ENCODE measurements around the gene PCAT7. TPM values are rescaled to one million over a fixed set of nuclear protein-coding genes. Genes with fewer than 3 reads are reported as not detected.

Gene PCAT7
- total and polyA plus RNA-seq, 3 donors from 2014 or later = 4.3 to 9.2 (median 5.4) TPM

DNA sequence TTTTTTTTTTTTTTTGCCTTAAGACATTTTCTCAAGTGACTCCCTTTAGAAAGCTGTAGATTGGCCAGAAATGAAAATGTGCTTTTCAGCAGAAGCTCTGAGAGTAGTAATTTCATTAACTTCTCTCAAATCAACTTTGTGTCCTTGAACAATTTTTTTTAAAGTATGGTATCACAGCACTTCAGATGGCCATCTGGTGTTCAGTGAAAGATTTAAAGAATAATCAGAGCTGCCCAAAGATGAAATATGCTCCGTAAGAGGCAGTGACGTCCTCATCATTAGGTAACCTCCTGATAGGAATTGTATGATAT is 43.0 kb upstream of the PCAT7 start:
- Histone ChIP-seq H3K4me1 (no peaks in the 10 kb centered on the region), H3K27me3 (no peaks in the 10 kb centered on the region), H3K36me3 (ENCODE audit: low read depth, missing control alignments) (no peaks in the 10 kb centered on the region), H3K4me3 (no peak overlapping the region), H3K27ac (no peak overlapping the region), H3K9me3 (no peaks in the 10 kb centered on the region)
- TF ChIP-seq POLR2A (IDR thresholded peaks at IDR 0.05) = no peak
- TF ChIP-seq CTCF (IDR thresholded peaks at IDR 0.05) = no peak
- WGBS, 2 donors = 62 to 64% methylated on average over 2 of the region's 2 CpGs
- no peak for DNase-seq
- intact Hi-C loops (cut with DNase I; ENCODE audit: low total_unique reads) = no loop called here

DNA sequence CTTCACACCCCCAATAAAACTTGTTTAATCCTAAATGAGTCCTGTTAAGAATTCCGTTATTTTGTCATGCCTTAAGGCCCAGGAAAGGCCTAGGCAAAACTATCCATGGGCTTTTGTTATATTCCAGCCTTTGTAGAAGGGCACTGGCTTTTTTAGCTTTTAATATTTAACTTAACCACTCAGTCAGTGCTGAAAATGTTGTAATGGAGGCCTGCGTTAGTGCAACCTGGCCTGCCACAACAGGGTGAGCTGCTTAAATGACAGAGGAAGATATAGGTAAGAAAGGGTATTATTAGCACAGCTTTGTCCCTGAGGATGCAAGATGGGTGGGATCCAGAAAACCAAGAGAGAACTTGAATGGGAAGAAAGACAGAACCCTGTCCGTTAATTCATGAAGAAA is 40.2 kb upstream of the PCAT7 start:
- no peak for TF ChIP-seq POLR2A (IDR thresholded peaks at IDR 0.05)
- TF ChIP-seq CTCF (IDR thresholded peaks at IDR 0.05) = no peak
- Histone ChIP-seq H3K4me1 (no peaks in the 10 kb centered on the region), H3K9me3 (no peaks in the 10 kb centered on the region), H3K27ac (no peak overlapping the region), H3K4me3 (no peak overlapping the region), H3K27me3 (no peaks in the 10 kb centered on the region), H3K36me3 (ENCODE audit: low read depth, missing control alignments) (no peaks in the 10 kb centered on the region)
- DNase-seq = no peak
- intact Hi-C loops (cut with DNase I; ENCODE audit: low total_unique reads) = no loop called here
- WGBS, 2 donors = 89 to 93% methylated on average over 3 of the region's 3 CpGs

- no peak overlapping the region for H3K27ac ChIP-seq
- no peaks in the 10 kb centered on the region for H3K36me3 ChIP-seq (ENCODE audit: low read depth, missing control alignments)
- intact Hi-C loops (cut with DNase I; ENCODE audit: low total_unique reads) = no loop called here
- TF ChIP-seq POLR2A (IDR thresholded peaks at IDR 0.05) = no peak
- TF ChIP-seq CTCF (IDR thresholded peaks at IDR 0.05) = no peak
- no peak for DNase-seq
- no peaks in the 10 kb centered on the region for H3K4me1 ChIP-seq
- 91 to 92% methylated on average over 4 of the region's 4 CpGs for WGBS, 2 donors
- H3K4me3 ChIP-seq = no peak overlapping the region
- H3K9me3 ChIP-seq = no peaks in the 10 kb centered on the region
- H3K27me3 ChIP-seq = no peaks in the 10 kb centered on the region
Observed at GRCh38 chr9:94517254-94517653, 37.6 kb upstream of the PCAT7 start.

DNA sequence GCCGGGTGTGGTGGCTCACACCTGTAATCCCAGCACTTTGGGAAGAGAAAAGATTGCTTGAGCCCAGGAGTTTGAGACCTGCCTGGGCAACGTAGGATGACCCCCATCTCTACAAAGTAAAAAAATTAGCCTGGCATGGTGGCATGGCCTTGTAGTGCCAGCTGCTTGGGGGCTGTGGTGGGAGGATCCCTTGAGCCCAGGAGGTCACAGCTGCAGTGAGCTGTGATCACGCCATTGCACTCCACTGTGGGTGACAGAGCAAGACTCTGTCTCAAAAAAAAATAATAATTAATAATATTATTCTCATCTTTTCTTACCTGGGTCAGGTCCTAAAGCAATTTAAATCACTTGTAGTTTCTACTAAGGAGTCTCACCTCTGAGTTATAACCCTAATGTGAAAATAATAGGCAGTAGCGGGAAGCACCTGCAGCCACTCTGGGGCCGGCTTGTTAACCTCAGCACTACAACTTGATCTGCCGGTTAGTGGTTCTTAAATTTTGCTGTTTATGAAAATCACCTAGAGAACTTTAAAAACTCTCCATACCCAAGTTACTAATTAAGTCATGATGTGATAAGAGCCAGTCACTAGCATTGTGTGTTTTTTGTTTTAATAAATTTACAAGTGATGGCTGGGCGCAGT is 29.4 kb upstream of the PCAT7 start:
- H3K4me3 ChIP-seq = no peak overlapping the region
- no peaks in the 10 kb centered on the region for H3K27me3 ChIP-seq
- H3K9me3 ChIP-seq = no peaks in the 10 kb centered on the region
- intact Hi-C loops (cut with DNase I; ENCODE audit: low total_unique reads) = no loop called here
- no peak for TF ChIP-seq CTCF (IDR thresholded peaks at IDR 0.05)
- TF ChIP-seq POLR2A (IDR thresholded peaks at IDR 0.05) = no peak
- WGBS, 2 donors = 83 to 93% methylated on average over 7 of the region's 7 CpGs
- H3K36me3 ChIP-seq (ENCODE audit: low read depth, missing control alignments) = no peaks in the 10 kb centered on the region
- DNase-seq = no peak
- no peak overlapping the region for H3K27ac ChIP-seq
- H3K4me1 ChIP-seq = no peaks in the 10 kb centered on the region

DNA sequence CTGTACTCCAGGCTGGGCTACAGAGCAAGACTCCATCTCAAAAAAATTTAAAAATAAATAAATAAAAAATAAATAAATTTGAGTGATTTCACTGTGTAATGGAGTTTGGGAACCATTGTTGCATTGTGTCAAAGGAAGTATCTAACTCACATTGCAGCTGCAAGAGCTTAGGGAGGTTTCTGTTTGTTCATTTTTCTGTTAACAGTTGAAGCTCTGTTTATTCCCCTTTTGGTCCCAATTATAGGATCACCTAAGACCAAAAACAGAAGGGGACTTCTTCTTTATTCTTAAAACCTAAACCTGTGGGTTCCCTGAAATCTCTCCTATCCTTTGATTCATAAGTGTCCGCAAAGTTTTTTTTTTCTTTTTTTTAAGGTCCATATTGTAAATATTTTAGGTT is 28.6 kb upstream of the PCAT7 start:
- Histone ChIP-seq H3K4me1 (no peaks in the 10 kb centered on the region), H3K9me3 (no peaks in the 10 kb centered on the region), H3K36me3 (ENCODE audit: low read depth, missing control alignments) (no peaks in the 10 kb centered on the region), H3K27ac (no peak overlapping the region), H3K4me3 (no peak overlapping the region), H3K27me3 (no peaks in the 10 kb centered on the region)
- TF ChIP-seq POLR2A (IDR thresholded peaks at IDR 0.05) (no peak), CTCF (IDR thresholded peaks at IDR 0.05) (no peak)
- intact Hi-C loops (cut with DNase I; ENCODE audit: low total_unique reads) = no loop called here
- 91 to 95% methylated on average over 1 of the region's 1 CpG for WGBS, 2 donors
- no peak for DNase-seq
